Esophagus muscularis mucosa (tissue), 4 donors: ENCODE data around the gene FBXW5.

Experiments
- CTCF ChIP-seq, 3 experiments: fragments of 200-600 bp in 2 of 3; fragments of 450-650 bp in 1 of 3; sonication (generic) in 2 of 3; IDR thresholded peaks; one replicate each; pipeline ENCODE4 v1.5.1; 2017 to 2019; ENCODE audit warnings: antibody characterized with exemption in 3 of 3, mild to moderate bottlenecking in 2 of 3, moderate library complexity in 1 of 3
- EP300 ChIP-seq: sonication (generic); formaldehyde crosslinking; IDR thresholded peaks from one replicate; pipeline ENCODE4 v1.6.1; 2017; ENCODE audit warnings: antibody characterized with exemption
- POLR2A ChIP-seq: fragments of 450-650 bp; IDR thresholded peaks from one replicate; pipeline ENCODE4 v1.6.1; 2017; ENCODE audit warnings: antibody characterized with exemption, moderate library complexity, mild to moderate bottlenecking, low read depth
- POLR2AphosphoS5 ChIP-seq, 2 donors: sonication (generic); formaldehyde crosslinking; IDR thresholded peaks; one replicate each; pipeline ENCODE4 v1.6.1; 2017; ENCODE audit warnings: antibody characterized with exemption in 2 of 2

DNA sequence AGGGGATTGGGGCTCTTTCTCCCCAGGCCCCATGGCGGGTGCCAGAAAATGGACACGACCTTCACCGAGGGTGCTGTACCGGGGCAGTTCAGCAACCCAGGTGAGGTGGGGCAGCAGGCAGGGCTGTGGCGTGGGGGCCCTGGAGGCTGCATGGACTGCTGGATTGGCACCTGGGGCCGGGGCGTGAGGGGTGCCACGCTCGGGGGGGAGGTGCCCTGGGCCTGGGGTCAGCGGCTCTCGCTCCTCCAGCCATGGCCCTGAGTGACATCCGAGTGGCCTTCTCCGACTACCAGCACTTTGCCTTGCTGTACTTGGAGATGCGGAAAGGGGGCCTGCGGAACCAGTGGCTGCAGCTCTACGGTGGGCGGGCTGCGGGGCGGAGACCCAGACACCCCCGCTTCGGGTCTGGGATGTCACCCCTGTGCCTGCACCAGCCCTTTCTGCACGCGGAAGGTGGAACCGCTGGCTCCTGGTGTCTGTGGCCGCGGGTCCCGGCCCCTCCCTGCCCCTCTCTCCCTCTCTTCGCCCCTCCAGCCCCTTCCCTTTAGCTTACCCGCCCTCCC lies 40.0 kb upstream of the FBXW5 start:
- TF ChIP-seq CTCF (IDR thresholded peaks at IDR 0.05) (no peak), POLR2A (no peak), EP300 (no peak), POLR2AphosphoS5 (IDR thresholded peaks at IDR 0.05) (no peak)
